CD4-positive, alpha-beta T cell treated with Interferon alpha-2 for 1 hour (primary cell): ENCODE results near the gene VPS26C.

Experiments
- DNase-seq, 2 donors: peaks; one replicate each; pipeline ENCODE4 v3.0.0-alpha.2; 2020 to 2022

The VPS26C gene

DNA sequence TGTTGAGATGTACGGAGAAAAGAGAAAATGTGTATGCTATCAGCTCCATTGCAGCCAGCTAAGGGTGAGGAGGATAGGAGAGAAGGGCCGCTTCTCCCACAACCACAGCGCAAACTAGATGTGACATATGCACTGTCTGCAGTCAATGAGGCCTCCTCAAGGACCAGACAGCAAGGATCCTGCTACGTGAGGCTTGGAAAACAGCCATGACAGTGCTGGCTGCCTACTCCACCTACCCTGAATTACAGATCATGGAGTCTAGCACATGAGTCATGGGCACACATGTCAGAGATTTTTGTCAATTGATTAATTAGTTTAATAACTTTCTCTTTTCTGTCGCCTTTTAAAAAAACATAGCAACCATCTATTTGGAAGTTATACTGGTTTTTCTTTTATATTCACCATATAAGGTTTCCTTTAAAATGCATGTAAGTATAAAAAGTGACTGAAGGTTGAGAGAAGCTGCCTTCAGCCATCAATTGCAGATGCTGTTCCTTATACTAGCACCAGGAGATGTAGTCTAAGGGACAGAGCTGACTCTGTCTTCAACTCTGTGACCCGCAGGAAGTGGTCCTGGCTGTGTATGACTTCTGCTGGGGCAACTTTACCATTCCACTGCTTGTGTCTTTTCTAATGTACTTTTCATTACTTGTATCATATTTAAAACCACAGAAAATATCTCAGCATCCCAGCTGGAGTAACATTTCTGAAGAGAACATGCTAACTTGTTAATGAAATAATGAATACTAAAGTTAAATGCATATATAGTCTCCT, 3.1 kb downstream of the VPS26C start:
- no peak for DNase-seq

DNA sequence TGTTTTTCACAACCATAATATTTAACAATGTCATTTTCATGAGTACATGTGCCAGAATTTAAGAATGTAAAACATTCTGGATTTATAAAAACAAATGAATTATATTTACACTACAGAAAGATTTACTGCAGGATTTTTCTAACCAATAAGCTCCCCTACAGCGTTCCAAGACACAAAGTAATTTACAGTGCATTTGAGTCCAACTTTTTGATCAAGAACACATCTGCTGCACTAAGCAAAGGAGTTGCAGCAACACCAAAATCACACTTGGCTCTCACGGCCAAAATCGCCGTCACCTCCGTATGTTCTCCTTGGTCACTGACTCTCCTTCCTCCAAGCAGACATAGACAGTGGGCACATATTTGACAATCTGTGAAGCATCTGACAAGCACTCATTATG, 7.7 kb downstream of the VPS26C start:
- DNase-seq: no peak

DNA sequence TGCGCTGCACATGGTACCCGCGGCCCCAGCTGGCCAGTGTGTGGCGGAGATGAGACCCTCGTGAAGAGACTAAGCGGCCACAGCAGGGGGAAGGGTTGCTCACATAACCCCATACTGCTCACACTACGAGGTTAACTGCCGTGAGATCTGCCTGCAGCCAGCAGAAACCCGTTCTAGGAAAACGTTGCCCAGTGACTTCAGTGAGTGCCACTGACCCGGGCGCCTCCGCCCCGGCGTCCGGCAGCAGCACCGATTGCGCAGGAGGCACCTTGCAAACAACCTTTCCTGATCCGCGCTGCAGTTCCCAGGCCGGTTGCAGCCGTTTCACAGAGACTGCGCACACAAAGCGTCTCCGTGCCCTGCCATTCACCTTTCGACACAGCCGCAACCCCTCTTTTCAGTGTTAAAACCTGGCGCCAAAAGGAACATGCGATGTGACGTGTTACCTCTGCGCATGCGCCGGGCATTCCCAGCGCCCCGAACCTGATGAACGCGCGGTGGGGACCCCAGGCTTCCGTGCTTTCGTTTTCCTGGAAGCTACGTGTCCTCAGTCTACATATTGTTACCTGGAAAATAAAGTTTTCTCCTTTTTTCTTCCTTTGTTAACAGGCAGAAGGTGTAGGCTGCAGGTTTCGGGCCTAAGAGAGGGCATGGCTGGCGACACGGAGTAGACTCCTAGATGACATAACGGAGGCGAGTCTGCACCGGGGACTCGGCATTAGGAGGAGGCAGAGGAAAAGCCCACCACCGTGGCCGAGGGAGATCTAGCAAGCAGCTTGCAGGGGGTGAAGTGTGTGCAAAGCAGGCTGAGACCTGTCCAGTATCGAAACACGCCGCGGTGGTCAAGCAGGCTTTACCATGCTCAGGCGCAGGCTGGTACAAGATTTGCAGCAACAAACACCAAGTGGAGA, 8.9 kb downstream of the VPS26C start:
- DNase-seq: peak; percentile 86 to 89

DNA sequence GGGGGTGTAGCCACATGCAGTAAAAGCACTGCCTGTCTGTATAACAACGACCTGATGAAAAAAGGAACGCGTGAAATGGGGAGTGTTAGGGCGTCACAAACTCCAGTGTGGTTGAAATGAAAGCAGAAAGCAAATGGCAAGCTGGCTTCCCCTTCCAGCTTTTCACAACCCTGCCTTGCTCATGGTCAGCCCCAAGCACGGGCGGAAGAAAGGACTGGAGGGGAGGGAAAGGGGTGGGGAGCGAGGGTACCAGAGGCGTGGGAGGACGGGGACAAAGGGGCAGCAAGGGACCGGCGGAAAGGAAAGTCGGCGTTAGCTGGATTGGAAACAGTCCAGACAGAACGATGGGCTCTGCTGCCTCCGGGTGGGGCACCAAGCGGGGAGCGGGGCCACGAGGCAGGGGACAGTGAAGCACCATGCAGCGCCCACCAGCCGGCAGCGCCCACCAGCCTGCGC, 9.6 kb downstream of the VPS26C start:
- DNase-seq: peak; percentile 39 to 41

DNA sequence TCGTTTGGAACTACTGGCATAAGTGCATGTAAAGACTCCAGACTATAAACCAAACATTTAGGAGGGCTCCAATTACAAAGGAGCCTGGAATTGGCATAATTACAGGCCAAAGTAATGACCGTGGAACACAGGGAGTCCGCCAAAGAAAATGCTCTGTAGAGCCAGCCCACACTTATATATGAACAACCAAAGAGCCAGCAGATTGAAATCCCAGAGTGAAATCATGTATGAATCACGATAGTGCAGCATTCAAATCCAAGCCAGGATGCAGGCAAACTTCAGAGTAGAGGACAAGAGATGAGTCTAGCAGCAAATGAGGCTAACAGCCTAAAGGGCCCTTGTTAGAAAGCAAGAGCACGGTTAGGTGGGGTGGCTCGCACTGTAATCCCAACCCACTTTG, 13.1 kb downstream of the VPS26C start:
- DNase-seq: no peak

DNA sequence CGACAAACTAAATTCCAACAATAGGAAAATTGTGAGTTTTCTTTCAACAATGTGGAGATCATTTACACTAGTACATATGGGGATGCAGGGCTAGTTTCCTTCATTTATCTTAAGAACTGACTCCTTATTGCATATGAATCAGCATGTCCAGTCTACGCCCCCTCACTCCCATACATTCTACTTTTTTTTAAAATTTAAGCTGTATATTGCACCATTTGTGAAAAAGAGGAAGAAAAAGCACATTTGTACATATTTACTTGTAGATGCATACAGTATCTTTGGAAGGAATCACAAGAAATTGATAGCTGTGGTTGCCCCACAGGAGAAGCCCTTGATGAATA, 15.9 kb downstream of the VPS26C start:
- DNase-seq: no peak

DNA sequence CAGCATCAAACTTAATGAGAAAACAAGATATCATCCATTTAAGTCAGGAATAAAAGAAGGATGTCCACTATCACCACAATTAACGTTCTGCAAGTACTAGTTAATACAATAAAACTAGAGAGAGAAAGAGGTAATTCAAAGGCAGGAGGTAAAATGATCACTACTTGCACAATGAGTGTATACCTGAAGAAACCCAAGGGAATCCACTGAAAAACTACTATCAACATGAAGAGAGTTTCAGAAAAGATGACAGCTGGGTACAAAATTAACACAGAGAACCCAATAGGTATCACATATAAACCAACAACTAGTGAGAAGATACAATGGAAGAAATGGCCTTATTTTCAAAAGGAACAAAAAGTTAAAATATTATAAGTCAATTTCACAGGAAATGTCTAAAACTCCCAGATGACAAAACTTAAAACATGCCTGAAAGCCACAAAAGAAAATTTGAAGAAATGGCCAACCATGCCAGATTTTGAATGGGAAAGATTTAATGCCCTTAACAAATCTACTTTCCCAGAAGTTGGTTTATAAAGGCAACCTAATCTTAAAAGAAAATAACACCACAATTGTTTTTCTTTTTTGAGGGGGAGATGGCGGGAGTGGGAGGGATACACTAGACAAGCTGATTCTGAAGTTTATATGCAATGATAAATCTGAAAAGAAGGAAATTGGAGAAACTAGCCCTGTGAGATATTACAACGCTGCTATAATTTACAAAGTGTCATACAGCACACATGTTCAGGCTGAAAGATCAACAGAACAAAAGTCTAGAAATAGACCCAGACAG, 17.8 kb downstream of the VPS26C start:
- no peak for DNase-seq

DNA sequence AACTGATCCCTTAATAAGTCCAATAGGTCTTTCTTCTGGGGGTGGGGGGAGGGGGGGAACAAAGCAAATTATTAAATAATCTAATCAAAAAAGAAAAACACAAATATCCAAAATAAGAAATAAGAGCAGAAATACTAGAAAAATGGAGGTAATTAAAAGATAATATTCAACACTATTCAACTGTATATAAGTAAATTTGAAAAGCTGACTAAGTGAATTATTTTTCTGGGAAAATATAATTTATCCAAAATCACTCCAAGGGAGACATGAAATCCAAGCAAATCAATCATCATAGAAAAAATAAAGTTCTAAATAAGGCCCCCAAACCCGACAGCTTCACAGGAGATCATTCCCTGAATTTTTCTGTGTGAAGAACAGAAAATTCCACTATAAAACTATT, 18.8 kb downstream of the VPS26C start:
- no peak for DNase-seq

DNA sequence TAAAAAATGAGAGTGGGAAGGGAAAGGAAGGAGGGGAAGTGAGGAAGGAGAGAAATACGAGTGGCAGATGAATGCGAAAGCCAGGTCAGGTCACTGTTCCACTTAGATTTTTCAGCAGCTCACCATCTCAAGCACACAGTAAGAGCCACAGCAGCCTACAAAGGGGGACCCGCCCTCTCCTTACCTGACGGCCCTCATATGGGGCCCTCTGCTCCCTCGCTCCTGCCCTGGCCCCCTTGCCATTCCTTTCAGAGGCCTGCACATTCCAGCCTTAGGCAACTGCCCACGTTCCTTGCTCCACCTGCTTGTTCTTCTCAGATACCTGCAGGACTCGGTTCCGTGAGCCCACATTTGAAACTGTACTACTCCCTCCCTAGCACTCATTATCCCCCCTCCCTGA, 22.0 kb downstream of the VPS26C start:
- DNase-seq: no peak

DNA sequence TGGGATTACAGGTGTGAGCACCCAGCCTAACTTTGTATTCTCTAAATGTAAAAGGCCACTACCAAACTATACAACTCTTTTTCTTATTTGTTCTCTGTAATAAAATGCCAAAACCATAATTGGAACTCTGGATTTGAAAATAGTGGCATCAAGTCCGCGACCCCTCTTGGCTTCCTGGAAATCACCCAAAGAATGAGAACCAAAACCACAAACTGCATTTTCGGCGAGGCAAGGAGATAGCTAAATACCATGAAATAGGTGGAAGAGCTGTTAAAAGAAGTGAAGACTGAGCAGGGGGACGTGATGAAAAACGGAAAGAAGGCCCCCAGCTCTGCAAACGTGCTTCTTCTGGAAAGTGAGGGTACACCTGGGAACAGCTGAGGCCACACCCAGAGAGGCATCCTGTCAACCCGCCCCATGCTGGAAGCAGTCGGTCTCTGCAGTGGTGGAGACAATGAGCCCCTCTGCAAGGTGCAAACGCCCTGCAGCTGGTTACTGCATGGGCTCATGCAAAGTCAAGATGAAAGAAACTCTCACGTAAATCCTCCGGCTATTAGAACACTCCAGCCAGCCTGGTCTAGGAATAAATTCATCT, 22.5 kb downstream of the VPS26C start:
- peak in 1 of 2 donors; percentile 47 for DNase-seq

DNA sequence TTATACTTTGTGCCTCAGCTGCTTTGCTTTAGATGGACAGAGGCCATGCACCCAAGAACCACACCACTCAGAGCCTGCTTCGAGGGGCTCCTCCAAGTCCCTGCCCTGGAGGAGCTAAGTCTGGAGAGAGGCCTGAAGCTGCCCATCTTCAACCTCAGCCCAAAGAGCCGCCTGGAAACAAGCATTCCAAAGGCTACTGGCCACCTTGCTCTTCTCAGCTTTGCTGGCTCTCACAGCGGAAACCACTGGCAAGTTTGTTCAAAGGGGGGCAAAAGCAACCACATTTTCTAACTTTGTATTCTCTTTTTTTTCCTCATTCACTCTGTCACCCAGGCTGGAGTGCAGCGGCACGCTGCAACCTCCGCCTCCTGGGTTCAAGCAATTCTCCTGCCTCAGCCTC, 23.2 kb downstream of the VPS26C start:
- DNase-seq: no peak

DNA sequence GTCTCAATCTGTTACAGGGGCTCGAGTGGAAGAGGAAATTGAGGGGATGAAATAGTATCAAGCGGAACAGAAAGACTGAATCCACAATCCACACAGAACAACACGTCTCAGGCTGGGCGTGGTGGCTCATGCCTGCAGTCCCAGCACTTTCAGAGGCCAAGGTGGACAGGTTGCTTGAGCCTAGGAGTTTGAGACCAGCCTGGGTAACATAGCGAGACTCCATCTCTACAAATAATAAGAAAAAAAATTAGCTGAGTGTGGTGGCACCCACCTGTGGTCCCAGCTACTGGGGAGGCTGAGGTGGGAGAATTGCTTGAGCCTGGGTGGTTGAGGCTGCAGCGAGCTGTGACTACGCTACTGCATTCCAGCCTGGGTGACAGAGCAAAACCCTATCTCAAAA, 25.7 kb downstream of the VPS26C start:
- DNase-seq: no peak

DNA sequence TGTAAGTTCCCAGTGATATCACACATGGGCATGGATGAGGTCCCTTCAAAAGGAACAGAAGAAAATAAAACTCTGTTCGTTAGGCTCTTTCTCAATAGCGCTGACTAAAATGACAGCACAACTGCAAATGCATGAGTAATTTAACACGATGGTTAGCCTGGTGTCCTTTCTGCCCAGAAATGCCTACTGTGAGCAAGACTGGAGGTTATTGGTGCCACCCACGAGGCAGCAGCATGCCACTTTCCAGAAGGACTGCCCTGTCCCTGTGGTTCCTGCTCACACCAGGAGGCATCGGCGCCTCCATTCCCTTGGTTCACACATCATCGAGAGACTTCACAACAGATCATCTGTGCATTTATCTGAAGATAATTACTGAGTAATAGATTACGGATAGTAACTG, 26.2 kb downstream of the VPS26C start:
- DNase-seq: no peak

DNA sequence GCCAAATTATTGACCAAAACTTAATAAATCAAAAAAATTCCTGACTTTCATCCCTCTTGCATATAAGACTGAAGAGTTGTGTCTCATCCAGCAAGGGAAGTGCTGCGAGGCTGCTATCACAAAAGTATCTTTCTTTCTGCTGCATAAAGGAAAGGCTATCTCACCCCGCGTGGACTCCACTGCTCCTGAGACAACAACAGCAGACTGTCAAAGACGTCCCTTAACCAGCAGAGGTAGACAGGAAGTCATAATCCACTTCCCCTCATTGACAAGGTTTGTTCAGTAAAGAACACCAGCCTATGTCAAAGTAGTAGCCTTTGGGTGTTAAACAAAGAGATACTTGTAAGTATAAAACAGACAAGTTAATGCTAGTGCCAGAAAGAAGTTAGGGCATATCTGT, 29.4 kb downstream of the VPS26C start:
- no peak for DNase-seq

DNA sequence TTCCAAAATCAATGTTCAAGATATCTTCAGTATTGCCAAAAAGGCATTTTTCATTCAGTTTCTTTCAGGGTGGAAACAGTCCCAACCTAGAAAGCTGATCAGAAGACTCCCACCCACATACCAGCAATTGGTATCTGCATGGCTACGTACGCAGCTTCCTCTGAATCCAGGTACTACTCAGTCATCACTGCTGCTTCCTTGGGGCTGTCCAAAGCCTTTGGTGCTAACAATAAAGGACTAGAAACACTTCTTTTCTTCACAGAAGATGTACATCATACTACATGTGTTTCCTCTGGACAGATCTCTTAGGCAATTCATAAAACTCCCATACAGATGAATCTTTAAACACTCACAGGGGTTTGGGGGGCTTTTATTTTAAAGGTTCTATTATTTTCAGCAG, 29.8 kb downstream of the VPS26C start:
- no peak for DNase-seq

DNA sequence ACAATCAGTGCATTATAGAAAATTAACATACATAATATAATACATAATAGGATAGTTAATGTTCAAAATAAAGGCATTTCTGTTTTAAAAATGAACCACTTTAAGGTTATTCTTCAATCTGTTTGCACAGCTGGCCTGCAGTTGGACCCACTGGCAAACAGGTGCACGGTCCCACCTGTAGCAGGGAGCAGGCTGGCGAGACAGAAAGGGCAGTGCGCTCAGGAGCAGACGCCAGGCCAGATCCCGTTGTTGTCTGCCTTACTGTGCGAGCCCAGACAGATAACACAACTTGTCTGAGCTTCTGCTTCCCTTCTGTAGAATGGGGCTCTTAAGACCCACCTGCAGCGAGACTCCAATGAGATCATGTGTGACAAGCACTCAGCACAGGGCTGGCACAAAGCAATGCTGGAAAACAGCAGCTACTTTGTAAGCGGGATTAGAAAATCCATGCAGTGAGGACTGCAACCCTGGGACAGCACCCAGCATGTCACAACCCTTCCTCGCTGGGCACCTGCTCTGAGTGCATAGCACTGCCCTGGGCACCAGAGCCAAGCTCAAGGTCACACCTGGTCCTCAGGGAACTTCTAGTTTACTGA, 33.5 kb downstream of the VPS26C start:
- DNase-seq: no peak

DNA sequence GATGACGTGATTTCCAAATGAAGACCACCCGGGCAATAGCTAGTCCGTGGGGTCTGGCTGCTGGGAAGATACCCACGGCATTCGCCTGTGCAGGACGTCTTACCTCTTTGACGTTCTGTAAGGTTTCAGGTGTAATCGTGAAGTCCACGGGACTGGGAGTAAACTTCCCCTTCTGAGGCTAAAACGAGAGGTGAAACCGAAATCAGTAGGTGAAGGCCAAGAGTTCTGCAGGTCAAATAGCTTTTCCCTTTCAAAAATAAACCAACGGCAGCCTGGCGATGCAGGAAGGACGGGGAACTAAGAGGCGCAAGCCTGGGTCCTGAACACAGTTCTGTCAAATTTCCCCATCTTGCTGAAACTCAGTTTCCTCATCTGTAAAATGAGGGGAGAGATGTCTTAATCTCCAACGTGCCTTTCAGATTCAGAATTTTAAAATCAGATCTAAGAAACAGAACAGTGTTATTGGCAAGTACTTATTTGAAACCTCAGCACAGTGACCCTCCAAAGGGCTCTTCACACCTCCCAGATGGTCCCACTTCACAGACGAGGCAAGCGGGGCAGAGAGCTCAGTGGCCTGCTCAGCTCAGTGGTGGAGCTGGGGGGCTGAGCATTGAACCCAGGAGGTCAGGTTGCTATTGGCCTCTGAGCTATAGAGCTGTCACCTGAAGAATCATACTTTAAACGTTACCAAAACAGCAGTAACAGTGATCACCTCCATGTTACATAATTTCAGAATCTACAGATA, 34.7 kb downstream of the VPS26C start:
- no peak for DNase-seq

DNA sequence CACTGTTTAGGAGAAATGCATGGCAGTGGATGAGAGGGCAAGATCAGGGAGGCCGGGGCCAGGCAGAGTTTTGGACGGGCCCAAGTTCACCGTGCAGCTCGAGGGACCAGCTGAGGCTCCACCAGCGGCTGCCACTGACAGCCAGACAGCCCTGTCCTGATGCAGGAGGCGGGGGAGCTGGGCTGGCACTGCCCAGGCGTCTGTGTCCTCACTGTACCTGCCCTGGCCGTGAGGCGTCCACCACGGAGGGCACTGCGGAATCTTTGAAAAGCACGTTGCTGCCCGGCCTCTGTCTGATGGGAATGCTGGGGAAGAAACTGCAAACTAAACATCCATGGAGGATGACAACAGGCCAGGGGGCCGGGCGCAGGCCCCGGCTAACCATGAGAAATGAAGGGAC, 35.5 kb downstream of the VPS26C start:
- no peak for DNase-seq

DNA sequence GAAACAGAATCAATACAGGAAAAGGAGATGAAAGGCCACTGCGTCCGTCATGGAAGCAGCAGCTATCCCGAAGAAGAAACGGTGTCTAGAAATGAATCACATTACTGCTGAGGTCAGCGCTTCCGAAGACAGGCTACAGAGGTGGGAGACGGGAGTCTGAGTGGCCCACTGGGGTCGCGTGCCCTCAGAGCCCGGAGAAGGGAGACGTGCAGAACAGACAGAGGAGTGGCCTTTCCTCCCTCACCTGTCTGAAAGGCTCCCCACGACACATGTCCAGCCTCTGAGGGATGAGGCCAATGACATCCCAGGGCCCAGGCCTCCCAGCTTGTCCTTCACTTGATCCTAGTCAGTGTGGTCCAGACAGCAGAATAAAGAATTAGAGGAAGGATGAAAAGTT, 35.9 kb downstream of the VPS26C start:
- DNase-seq: no peak

DNA sequence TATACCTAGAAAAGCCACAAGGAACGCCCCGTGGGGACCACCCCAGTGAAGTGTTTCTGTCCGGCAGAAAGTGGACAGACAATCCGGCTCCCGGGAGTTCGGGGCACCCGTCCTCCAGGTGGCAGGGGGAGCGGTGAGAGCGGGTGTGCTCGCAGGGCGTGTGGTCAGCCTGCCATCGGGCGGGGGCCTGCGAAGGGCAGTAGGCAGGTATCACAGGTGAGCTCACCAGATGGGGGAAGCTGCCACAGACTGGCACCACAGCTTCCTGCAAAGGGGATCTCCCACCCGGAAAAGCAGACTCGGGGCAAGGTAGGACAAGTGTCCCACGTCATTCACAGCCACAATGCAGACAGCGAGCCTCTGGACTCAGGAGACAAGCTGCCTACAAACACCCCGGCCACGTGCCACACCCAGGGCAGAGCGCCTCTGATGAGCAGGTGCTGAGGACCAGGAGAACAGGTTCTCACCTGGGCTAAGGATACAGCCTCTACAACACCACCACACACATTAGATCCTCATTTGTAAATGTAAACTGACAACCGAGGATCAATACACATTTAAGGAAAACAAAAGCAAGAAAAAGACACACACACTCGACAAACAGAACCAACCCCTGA, 36.4 kb downstream of the VPS26C start:
- DNase-seq: no peak

DNA sequence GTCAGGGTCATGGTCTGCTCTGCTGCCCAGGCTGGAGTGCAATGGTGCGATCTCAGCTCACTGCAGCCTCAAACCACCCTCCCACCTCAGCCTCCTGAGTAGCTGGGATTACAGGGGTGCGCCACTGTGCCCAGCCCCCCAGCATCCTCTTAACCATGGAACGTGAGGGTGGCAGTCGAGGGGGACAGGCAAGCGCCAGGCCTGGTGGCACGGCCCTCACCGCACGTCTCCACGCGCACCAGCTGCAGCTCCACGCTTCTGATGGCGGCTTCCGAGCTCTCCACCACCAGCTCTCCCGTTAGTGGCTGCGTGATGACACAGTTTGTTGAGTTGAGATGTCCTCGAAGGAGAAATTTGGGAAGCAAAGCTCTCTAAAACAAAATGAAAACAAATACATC, 39.1 kb downstream of the VPS26C start:
- DNase-seq: no peak
